ENCODE data around the gene MPO. TPM values are rescaled to one million over a fixed set of nuclear protein-coding genes. Genes with fewer than 3 reads are reported as not detected.

The MPO gene
- total RNA-seq, 1 donor from 2014 or later = not detected

GRCh38 chr17:58264407-58265103, 16.2 kb downstream of the MPO start:
- no peak for DNase-seq (ENCODE audit: low read depth in 2 of 2)

- no peak for DNase-seq (ENCODE audit: low read depth in 2 of 2)
Measured at GRCh38 chr17:58263773-58264172, 17.0 kb downstream of the MPO start.

- DNase-seq (ENCODE audit: low read depth in 2 of 2) = no peak
Measured at GRCh38 chr17:58262149-58262548, 18.6 kb downstream of the MPO start.

- DNase-seq (ENCODE audit: low read depth in 2 of 2) = no peak
Measured at GRCh38 chr17:58254803-58255202, 25.9 kb downstream of the MPO start.

- no peak for DNase-seq (ENCODE audit: low read depth in 2 of 2)
Measured at GRCh38 chr17:58253082-58253481, 27.7 kb downstream of the MPO start.

GRCh38 chr17:58252141-58252540, 28.6 kb downstream of the MPO start:
- DNase-seq (ENCODE audit: low read depth in 2 of 2) = no peak

- no peak for DNase-seq (ENCODE audit: low read depth in 2 of 2)
Measured at GRCh38 chr17:58250344-58251011, 30.3 kb downstream of the MPO start.

GRCh38 chr17:58249270-58250133, 31.2 kb downstream of the MPO start:
- peak; percentile 45 to 62 for DNase-seq (ENCODE audit: low read depth in 2 of 2)

- DNase-seq (ENCODE audit: low read depth in 2 of 2) = no peak
Measured at GRCh38 chr17:58248955-58249269, 31.8 kb downstream of the MPO start.

- no peak for DNase-seq (ENCODE audit: low read depth in 2 of 2)
Measured at GRCh38 chr17:58247511-58248363, 33.0 kb downstream of the MPO start.

GRCh38 chr17:58246781-58247180, 34.0 kb downstream of the MPO start:
- DNase-seq (ENCODE audit: low read depth in 2 of 2) = no peak

GRCh38 chr17:58246104-58246740, 34.5 kb downstream of the MPO start:
- no peak for DNase-seq (ENCODE audit: low read depth in 2 of 2)

GRCh38 chr17:58245428-58246103, 35.2 kb downstream of the MPO start:
- no peak for DNase-seq (ENCODE audit: low read depth in 2 of 2)

- DNase-seq (ENCODE audit: low read depth in 2 of 2) = no peak
Measured at GRCh38 chr17:58244963-58245362, 35.8 kb downstream of the MPO start.

- DNase-seq (ENCODE audit: low read depth in 2 of 2) = no peak
Measured at GRCh38 chr17:58242171-58242784, 38.5 kb downstream of the MPO start.

GRCh38 chr17:58239987-58240386, 40.7 kb downstream of the MPO start:
- no peak for DNase-seq (ENCODE audit: low read depth in 2 of 2)

- no peak for DNase-seq (ENCODE audit: low read depth in 2 of 2)
Measured at GRCh38 chr17:58238147-58238634, 42.5 kb downstream of the MPO start, which contains the start of gene LPO. LPO (plus strand) TSS chr17:58238584; CDS start chr17:58242980, 4,396 bp downstream.

- no peak for DNase-seq (ENCODE audit: low read depth in 2 of 2)
Measured at GRCh38 chr17:58236394-58236793, 44.3 kb downstream of the MPO start.

- no peak for DNase-seq (ENCODE audit: low read depth in 2 of 2)
Measured at GRCh38 chr17:58235821-58236220, 44.9 kb downstream of the MPO start.

- no peak for DNase-seq (ENCODE audit: low read depth in 2 of 2)
Measured at GRCh38 chr17:58234512-58234911, 46.2 kb downstream of the MPO start.
